ENCODE results near the gene MXRA7. TPM values are rescaled to one million over a fixed set of nuclear protein-coding genes. Genes with fewer than 3 reads are reported as not detected.

MXRA7 gene
- total RNA-seq, 1 donor from 2014 or later = 200 TPM

GRCh38 chr17:76706817-76707216 lies 3.9 kb downstream of the MXRA7 start:
- no peak for TF ChIP-seq CTCF (IDR thresholded peaks at IDR 0.05)
- H3K36me3 Mint-ChIP-seq (ENCODE audit: low read depth) = no peaks in the 10 kb centered on the region

DNA sequence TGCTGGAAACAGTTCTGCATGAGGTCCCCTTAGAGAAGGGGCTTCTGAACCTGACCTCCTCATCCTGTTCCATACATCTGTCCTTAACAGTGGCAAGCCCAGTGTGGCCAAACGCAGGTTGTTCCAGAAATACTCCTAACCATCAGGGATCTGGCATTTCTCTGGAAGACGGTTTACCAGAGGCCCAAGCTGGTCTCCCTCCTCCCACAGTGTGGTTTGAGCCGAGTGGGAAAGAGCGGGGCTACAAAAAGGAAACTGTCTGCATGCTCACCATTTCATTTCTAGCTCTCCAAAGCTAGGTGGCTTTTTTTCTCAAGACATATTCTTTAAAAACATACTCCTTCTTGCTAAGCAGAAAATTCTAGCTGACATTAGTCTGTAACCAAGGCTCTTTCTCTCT lies 6.0 kb downstream of the MXRA7 start:
- TF ChIP-seq CTCF (IDR thresholded peaks at IDR 0.05) = peak; percentile 38
- no peak overlapping the region for H3K4me3 Mint-ChIP-seq (ENCODE audit: unreplicated experiment)
- H3K4me1 Mint-ChIP-seq (ENCODE audit: low read depth) = peaks cover 72% of the 10 kb centered on the region
- H3K27me3 Mint-ChIP-seq (ENCODE audit: low read depth) = no peaks in the 10 kb centered on the region
- H3K27ac Mint-ChIP-seq (ENCODE audit: unreplicated experiment) = peak overlapping the region; percentile 58
- H3K9me3 Mint-ChIP-seq (ENCODE audit: low read depth) = no peaks in the 10 kb centered on the region
- no peak for DNase-seq (ENCODE audit: low spot score)
- no peaks in the 10 kb centered on the region for H3K36me3 Mint-ChIP-seq (ENCODE audit: low read depth)

More at GRCh38 chr17:76706817-76707216, 3.9 kb downstream of the MXRA7 start:
- Mint-ChIP-seq H3K4me1 (ENCODE audit: low read depth) (peaks cover 63% of the 10 kb centered on the region), H3K27me3 (ENCODE audit: low read depth) (no peaks in the 10 kb centered on the region), H3K27ac (ENCODE audit: unreplicated experiment) (peak overlapping the region; percentile 32), H3K4me3 (ENCODE audit: unreplicated experiment) (no peak overlapping the region), H3K9me3 (ENCODE audit: low read depth) (no peaks in the 10 kb centered on the region)
- DNase-seq (ENCODE audit: low spot score) = no peak

GRCh38 chr17:76702941-76703637 lies 7.7 kb downstream of the MXRA7 start:
- H3K27ac Mint-ChIP-seq (ENCODE audit: unreplicated experiment) = peak overlapping the region; percentile 41
- TF ChIP-seq CTCF (IDR thresholded peaks at IDR 0.05) = no peak
- DNase-seq (ENCODE audit: low spot score) = no peak
- H3K4me3 Mint-ChIP-seq (ENCODE audit: unreplicated experiment) = no peak overlapping the region
- no peaks in the 10 kb centered on the region for H3K9me3 Mint-ChIP-seq (ENCODE audit: low read depth)
- no peaks in the 10 kb centered on the region for H3K27me3 Mint-ChIP-seq (ENCODE audit: low read depth)
- no peaks in the 10 kb centered on the region for H3K36me3 Mint-ChIP-seq (ENCODE audit: low read depth)
- peaks cover 71% of the 10 kb centered on the region for H3K4me1 Mint-ChIP-seq (ENCODE audit: low read depth)

GRCh38 chr17:76702076-76702475 lies 8.7 kb downstream of the MXRA7 start:
- TF ChIP-seq CTCF (IDR thresholded peaks at IDR 0.05) = no peak
- Mint-ChIP-seq H3K27me3 (ENCODE audit: low read depth) (no peaks in the 10 kb centered on the region), H3K4me3 (ENCODE audit: unreplicated experiment) (no peak overlapping the region), H3K27ac (ENCODE audit: unreplicated experiment) (peak overlapping the region; percentile 97), H3K36me3 (ENCODE audit: low read depth) (no peaks in the 10 kb centered on the region), H3K4me1 (ENCODE audit: low read depth) (peaks cover 73% of the 10 kb centered on the region), H3K9me3 (ENCODE audit: low read depth) (no peaks in the 10 kb centered on the region)
- no peak for DNase-seq (ENCODE audit: low spot score)

GRCh38 chr17:76701471-76701967 lies 9.2 kb downstream of the MXRA7 start:
- Mint-ChIP-seq H3K27ac (ENCODE audit: unreplicated experiment) (peak overlapping the region; percentile 97), H3K4me3 (ENCODE audit: unreplicated experiment) (peak overlapping the region; percentile 64), H3K36me3 (ENCODE audit: low read depth) (no peaks in the 10 kb centered on the region), H3K4me1 (ENCODE audit: low read depth) (peaks cover 74% of the 10 kb centered on the region), H3K27me3 (ENCODE audit: low read depth) (no peaks in the 10 kb centered on the region), H3K9me3 (ENCODE audit: low read depth) (no peaks in the 10 kb centered on the region)
- no peak for DNase-seq (ENCODE audit: low spot score)
- no peak for TF ChIP-seq CTCF (IDR thresholded peaks at IDR 0.05)

Data from chondrocyte (in vitro differentiated cells).